Heart right ventricle (tissue), 16 donors: ENCODE data around the gene CAMK2A. TPM values are rescaled to one million over a fixed set of nuclear protein-coding genes. Genes with fewer than 3 reads are reported as not detected.

Source experiments
- ATAC-seq, 8 donors: fragments of 200-7000 bp; cut with Tn5 transposase; one replicate each; pipeline ENCODE4 v1.9.1; 2020; ENCODE audit warnings: mild to moderate bottlenecking in 8 of 8, moderate library complexity in 8 of 8, moderate number of reproducible peaks in 1 of 8
- DNase-seq, 2 donors: peaks; one replicate each; pipeline ENCODE4 v3.0.0-alpha.2; 2020
- H3K27ac ChIP-seq, 10 donors: fragments of 200-600 bp; sonication (generic) in 2 of 10; one replicate each; pipeline versions ENCODE4 v1.5.0 to v1.8.0; 2020 to 2022; ENCODE audit warnings: mild to moderate bottlenecking in 3 of 10
- H3K27me3 ChIP-seq, 7 donors: fragments of 200-600 bp; one replicate each; pipeline ENCODE4 v1.8.0; 2021 to 2022; ENCODE audit warnings: mild to moderate bottlenecking in 2 of 7
- H3K36me3 ChIP-seq, 9 donors: fragments of 200-600 bp; sonication (generic) in 1 of 9; one replicate each; pipeline versions ENCODE4 v1.5.0 to v1.8.0; 2020 to 2022; ENCODE audit warnings: mild to moderate bottlenecking in 2 of 9
- H3K4me1 ChIP-seq, 9 donors: fragments of 200-600 bp; sonication (generic) in 1 of 9; one replicate each; pipeline versions ENCODE4 v1.5.0 to v1.8.0; 2020 to 2022; ENCODE audit warnings: mild to moderate bottlenecking in 4 of 9
- H3K4me3 ChIP-seq, 10 donors: fragments of 200-600 bp; sonication (generic) in 2 of 10; one replicate each; pipeline versions ENCODE4 v1.5.0 to v1.8.0; 2020 to 2022; ENCODE audit warnings: mild to moderate bottlenecking in 7 of 10, moderate library complexity in 2 of 10
- H3K9me3 ChIP-seq, 11 donors: fragments of 200-600 bp in 10 of 11; sonication (generic) in 2 of 11; one replicate each; pipeline versions ENCODE4 v1.5.0 to v1.8.0; 2013 to 2022; ENCODE audit warnings: mild to moderate bottlenecking in 2 of 11, control low read depth in 1 of 11, moderate library complexity in 1 of 11
- CTCF ChIP-seq, 9 donors: fragments of 200-600 bp; sonication (generic) in 2 of 9; IDR thresholded peaks; one replicate each; pipeline versions ENCODE4 v1.5.0 to v1.8.0; 2021 to 2022; ENCODE audit warnings: antibody characterized with exemption in 9 of 9, mild to moderate bottlenecking in 5 of 9, moderate library complexity in 1 of 9
- WGBS, 2 donors: extraction: QIAGEN DNeasy Blood & Tissue Kit; methylation state at CpG; one replicate each; pipeline ENCODE4 v1.1.7; 2013; ENCODE audit warnings: inconsistent platforms in 1 of 2; 5-methylcytosine and 5-hydroxymethylcytosine counted together
- intact Hi-C, 10 donors: fragments of 100-400 bp; cut with DNase I; formaldehyde crosslinking; loops; one replicate each; pipeline versions ENCODE4 v1.11.1 to v1.14.2; 2022
- polyA plus RNA-seq, 2 donors: library from polyadenylated mRNA; stranded (reverse); fragments of 200-250 nt; gene quantifications; one replicate each; pipeline ENCODE4 v1.2.3, GENCODE V29; 2013
- total RNA-seq, 10 donors: library from RNA; stranded (reverse); fragmentation: NEBNext Ultra II Directional in 3 of 10; extraction: Animal tissue kit (Norgen Biotek cat#: 25700) in 3 of 10; gene quantifications; one replicate each; pipeline versions ENCODE4 v1.2.1 to v1.2.4, GENCODE V29; 2021 to 2023
- donor health status: Arrhythmogenic right ventricular cardiomyopathy.
- donor health status: ischemic (EF 13 %, LVEDD 7.1; RV severe dilation, severe dysfunction).
- donor health status: healthy with polysubstance abuse.
- donor health status: DM: no; HTN: yes; CAD: no.
- donor health status: DM: no; HTN: no; CAD: no.
- donor health status: ischemic (EF 25% LVEDD 6.9; RV normal size, moderate dysfunction).
- donor health status: ischemic (EF 25% LVEDD 5.7; RV mildly dilated, moderate dysfunction).
- donor health status: healthy.
- donor health status: DM: yes; HTN: yes; CAD: no.
- donor health status: Ischemic cardiomyopathy.
- donor health status: ischemic (EF 35%, LVEDD 5.7; RV mildly dilated, moderate dysfunction).
- donor health status: nonischemic (EF 11% LVEDD 7.7; RV severe dilation, severe dysfunction).
- donor health status: DM: yes; HTN: yes; CAD: no.
- donor health status: PGD.
- donor health status: ischemic (EF 29% LVEDD 5.4; RV normal size, mild dysfunction).
- donor health status: nonischemic (EF 23%, LVEDD 6.1; RV moderate dilation, normal function).

The CAMK2A gene
- total and polyA plus RNA-seq, 12 donors, result 1.2 to 25.7 (median 17.9) TPM

GRCh38 chr5:150299571-150300327 lies 10.2 kb upstream of the CAMK2A start:
- Histone ChIP-seq H3K4me3 (no peak overlapping the region), H3K27me3 (peaks cover 0 to 38% (median 26%) of the 10 kb centered on the region in 7 donors), H3K27ac (peak overlapping the region in 3 of 10 donors; percentile 9 to 68 (median 39)), H3K9me3 (no peaks in the 10 kb centered on the region), H3K4me1 (peaks cover 0 to 35% (median 12%) of the 10 kb centered on the region in 9 donors), H3K36me3 (no peaks in the 10 kb centered on the region)
- no peak for DNase-seq
- no peak for ATAC-seq
- WGBS, 2 donors, result 73 to 76% methylated on average over 6 of the region's 6 CpGs
- no peak for TF ChIP-seq CTCF (IDR thresholded peaks at IDR 0.05)
- intact Hi-C loops, result no loop called here

- no peaks in the 10 kb centered on the region for H3K9me3 ChIP-seq
- H3K27me3 ChIP-seq, result peaks cover 0 to 38% (median 26%) of the 10 kb centered on the region in 7 donors
- no peaks in the 10 kb centered on the region for H3K36me3 ChIP-seq
- H3K4me1 ChIP-seq, result peaks cover 0 to 28% (median 12%) of the 10 kb centered on the region in 9 donors
- no peak overlapping the region for H3K4me3 ChIP-seq
- no peak for DNase-seq
- peak overlapping the region in 3 of 10 donors; percentile 9 to 68 (median 39) for H3K27ac ChIP-seq
- no peak for TF ChIP-seq CTCF (IDR thresholded peaks at IDR 0.05)
- WGBS, 2 donors, result 87 to 92% methylated on average over 10 of the region's 10 CpGs
- intact Hi-C loops, result no loop called here
- peak in 3 of 8 donors; percentile 21 to 65 (median 37) for ATAC-seq
These were observed 9.3 kb upstream of the CAMK2A start for GRCh38 chr5:150298701-150299451.

- intact Hi-C loops, result no loop called here
- Histone ChIP-seq H3K36me3 (no peaks in the 10 kb centered on the region), H3K4me3 (no peak overlapping the region), H3K27me3 (peaks cover 0 to 34% (median 24%) of the 10 kb centered on the region in 7 donors), H3K27ac (no peak overlapping the region), H3K9me3 (no peaks in the 10 kb centered on the region), H3K4me1 (peaks cover 0 to 22% (median 11%) of the 10 kb centered on the region in 9 donors)
- no peak for DNase-seq
- ATAC-seq, result no peak
- 95 to 96% methylated on average over 31 of the region's 31 CpGs for WGBS, 2 donors
- TF ChIP-seq CTCF (IDR thresholded peaks at IDR 0.05), result no peak
These were observed 8.5 kb upstream of the CAMK2A start for GRCh38 chr5:150297934-150298595.

- Histone ChIP-seq H3K9me3 (no peaks in the 10 kb centered on the region), H3K4me1 (peaks cover 0 to 15% (median 6%) of the 10 kb centered on the region in 9 donors), H3K27ac (no peak overlapping the region), H3K36me3 (no peaks in the 10 kb centered on the region), H3K4me3 (no peak overlapping the region), H3K27me3 (peaks cover 0 to 27% (median 17%) of the 10 kb centered on the region in 7 donors)
- DNase-seq (no peak), ATAC-seq (no peak)
- no peak for TF ChIP-seq CTCF (IDR thresholded peaks at IDR 0.05)
- intact Hi-C loops, result no loop called here
- WGBS, 2 donors, result 94 to 97% methylated on average over 36 of the region's 36 CpGs
These were observed 7.8 kb upstream of the CAMK2A start for GRCh38 chr5:150297236-150297890.
